Measurements from ENCODE around the gene TLE1.

Gene TLE1

GRCh38 chr9:81684635-81685034 is 4.7 kb downstream of the TLE1 start:
- H3K4me3 ChIP-seq (ENCODE audit: low read length): no peak overlapping the region
- no peak for DNase-seq (ENCODE audit: low read depth)

DNA sequence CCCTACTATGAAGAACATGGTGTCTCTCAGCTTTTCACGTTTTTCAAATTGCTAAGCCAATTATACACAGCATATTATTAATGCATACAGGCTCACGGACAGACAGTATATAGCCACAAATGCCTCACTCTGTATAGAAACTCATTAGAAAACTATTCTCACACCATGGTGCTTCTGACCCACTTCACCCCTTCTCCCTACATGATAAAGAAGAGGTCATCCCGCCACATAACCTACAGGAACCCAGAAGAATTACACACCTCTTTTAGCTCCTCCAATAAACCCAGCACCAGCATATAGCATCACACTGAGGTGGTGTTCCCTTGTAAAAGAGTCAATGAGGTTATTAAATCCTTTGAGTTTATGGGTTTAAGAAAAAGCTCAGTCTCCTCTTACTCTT is 5.6 kb downstream of the TLE1 start:
- DNase-seq (ENCODE audit: low read depth): no peak
- H3K4me3 ChIP-seq (ENCODE audit: low read length): no peak overlapping the region
- TF ChIP-seq, protein P1, sequence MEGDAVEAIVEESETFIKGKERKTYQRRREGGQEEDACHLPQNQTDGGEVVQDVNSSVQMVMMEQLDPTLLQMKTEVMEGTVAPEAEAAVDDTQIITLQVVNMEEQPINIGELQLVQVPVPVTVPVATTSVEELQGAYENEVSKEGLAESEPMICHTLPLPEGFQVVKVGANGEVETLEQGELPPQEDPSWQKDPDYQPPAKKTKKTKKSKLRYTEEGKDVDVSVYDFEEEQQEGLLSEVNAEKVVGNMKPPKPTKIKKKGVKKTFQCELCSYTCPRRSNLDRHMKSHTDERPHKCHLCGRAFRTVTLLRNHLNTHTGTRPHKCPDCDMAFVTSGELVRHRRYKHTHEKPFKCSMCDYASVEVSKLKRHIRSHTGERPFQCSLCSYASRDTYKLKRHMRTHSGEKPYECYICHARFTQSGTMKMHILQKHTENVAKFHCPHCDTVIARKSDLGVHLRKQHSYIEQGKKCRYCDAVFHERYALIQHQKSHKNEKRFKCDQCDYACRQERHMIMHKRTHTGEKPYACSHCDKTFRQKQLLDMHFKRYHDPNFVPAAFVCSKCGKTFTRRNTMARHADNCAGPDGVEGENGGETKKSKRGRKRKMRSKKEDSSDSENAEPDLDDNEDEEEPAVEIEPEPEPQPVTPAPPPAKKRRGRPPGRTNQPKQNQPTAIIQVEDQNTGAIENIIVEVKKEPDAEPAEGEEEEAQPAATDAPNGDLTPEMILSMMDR (conservative IDR thresholded peaks at IDR 0.05; ENCODE audit: low read depth, low read length): no peak

More at GRCh38 chr9:81684635-81685034, 4.7 kb downstream of the TLE1 start:
- TF ChIP-seq, protein P1 (conservative IDR thresholded peaks at IDR 0.05; ENCODE audit: low read depth, low read length): no peak

DNA sequence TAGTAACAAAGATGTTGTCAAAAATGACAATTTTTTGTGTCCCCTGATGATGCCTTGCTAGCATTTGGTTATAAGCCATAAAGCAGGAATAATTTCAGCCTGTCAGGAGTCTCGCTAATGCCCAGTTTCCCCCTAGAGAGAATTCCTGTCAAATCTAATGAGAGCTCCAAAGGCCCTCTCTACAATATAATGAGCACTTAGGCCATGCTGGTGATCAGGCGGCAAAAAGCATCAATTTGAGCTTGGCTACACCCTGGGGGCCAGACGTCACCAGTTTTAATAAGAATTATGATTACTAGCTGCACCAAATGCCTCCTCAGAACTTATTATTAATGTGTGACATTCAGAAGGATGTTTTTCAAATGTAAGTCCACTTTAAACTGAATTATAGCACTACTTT is 6.1 kb downstream of the TLE1 start:
- H3K4me3 ChIP-seq (ENCODE audit: low read length): no peak overlapping the region
- TF ChIP-seq, protein P1 (conservative IDR thresholded peaks at IDR 0.05; ENCODE audit: low read depth, low read length): no peak
- DNase-seq (ENCODE audit: low read depth): no peak

- DNase-seq (ENCODE audit: low read depth): no peak
- TF ChIP-seq, protein P1 (conservative IDR thresholded peaks at IDR 0.05; ENCODE audit: low read depth, low read length): no peak
- no peak overlapping the region for H3K4me3 ChIP-seq (ENCODE audit: low read length)
Observed at GRCh38 chr9:81682797-81683196, 6.5 kb downstream of the TLE1 start.

GRCh38 chr9:81682177-81682576 is 7.2 kb downstream of the TLE1 start:
- TF ChIP-seq, protein P1 (conservative IDR thresholded peaks at IDR 0.05; ENCODE audit: low read depth, low read length): no peak
- no peak for DNase-seq (ENCODE audit: low read depth)

DNA sequence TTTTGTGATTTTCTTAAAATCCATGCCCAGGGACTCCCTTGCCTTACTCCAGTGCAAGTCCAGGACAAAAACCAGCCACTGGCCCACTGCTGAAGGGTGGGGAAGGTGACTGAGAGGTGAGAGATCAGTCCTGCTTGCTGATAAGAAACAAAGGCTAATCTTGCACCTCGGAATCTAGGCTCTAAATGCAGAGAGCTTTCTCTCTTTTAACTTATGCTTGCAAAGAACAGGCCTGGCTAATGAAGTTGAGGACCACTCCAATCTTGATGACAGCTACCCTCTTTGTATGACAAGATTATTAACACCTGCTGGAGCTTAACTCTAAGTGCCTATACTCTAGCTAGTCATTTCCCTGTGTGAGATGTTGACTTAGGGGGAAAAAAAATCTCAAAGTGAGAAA is 8.8 kb downstream of the TLE1 start:
- no peak for DNase-seq (ENCODE audit: low read depth)
- H3K4me3 ChIP-seq (ENCODE audit: low read length): no peak overlapping the region
- TF ChIP-seq, protein P1 (conservative IDR thresholded peaks at IDR 0.05; ENCODE audit: low read depth, low read length): no peak

More at GRCh38 chr9:81682177-81682576, 7.2 kb downstream of the TLE1 start:
- no peak overlapping the region for H3K4me3 ChIP-seq (ENCODE audit: low read length)

- TF ChIP-seq, protein P1 (conservative IDR thresholded peaks at IDR 0.05; ENCODE audit: low read depth, low read length): no peak
- no peak overlapping the region for H3K4me3 ChIP-seq (ENCODE audit: low read length)
- DNase-seq (ENCODE audit: low read depth): no peak
Observed at GRCh38 chr9:81680006-81680405, 9.3 kb downstream of the TLE1 start.
